Cardiac muscle cell (in vitro differentiated cells and primary cell): ENCODE measurements around the gene CCDC197. TPM values are rescaled to one million over a fixed set of nuclear protein-coding genes. Genes with fewer than 3 reads are reported as not detected.

Experiments used
- DNase-seq, 2 donors: peaks; one replicate each; pipeline versions ENCODE4 v3.0.0 to v3.0.0-alpha.2; 2010 to 2017; ENCODE audit warnings: low read depth in 1 of 2, low spot score in 1 of 2
- H3K27ac ChIP-seq: fragments of 200-600 bp; sonication (generic); 2 replicates; pipeline ENCODE4 v1.5.1; 2016
- H3K27me3 ChIP-seq: fragments of 200-600 bp; sonication (generic); 2 replicates; pipeline ENCODE4 v1.6.0; 2016; ENCODE audit warnings: control low read depth
- H3K36me3 ChIP-seq: fragments of 200-600 bp; sonication (generic); 2 replicates; pipeline ENCODE4 v1.5.1; 2016; ENCODE audit warnings: control low read depth
- H3K4me1 ChIP-seq: fragments of 200-600 bp; sonication (generic); 2 replicates; pipeline ENCODE4 v1.8.1; 2017; ENCODE audit warnings: low read depth, mild to moderate bottlenecking, mixed run types
- H3K4me3 ChIP-seq: fragments of 200-600 bp; sonication (generic); 2 replicates; pipeline ENCODE4 v1.5.1; 2016; ENCODE audit warnings: mild to moderate bottlenecking
- H3K9me3 ChIP-seq: fragments of 200-600 bp; sonication (generic); 2 replicates; pipeline ENCODE4 v1.5.1; 2017; ENCODE audit warnings: low read depth, mild to moderate bottlenecking, control low read depth
- polyA plus RNA-seq: library from polyadenylated mRNA; unstranded; fragments of >200 nt; fragmentation: Nextera tagmentation; extraction: Ambion mirVana; gene quantifications from 2 replicates; pipeline ENCODE4 v1.2.1, GENCODE V29; 2016
- total RNA-seq: library from RNA; depleted of rRNA; stranded (reverse); fragments of >200 nt; gene quantifications from 2 replicates; pipeline ENCODE4 v1.2.3, GENCODE V29; 2016
- TF ChIP-seq, protein P1 (sequence below): IDR thresholded peaks from 2 replicates; pipeline ENCODE4 v1.5.1; 2012; ENCODE audit warnings: low read depth, mild to moderate bottlenecking, low read length

CCDC197 gene
- total and polyA plus RNA-seq, 2 experiments from 2014 or later = not detected

DNA sequence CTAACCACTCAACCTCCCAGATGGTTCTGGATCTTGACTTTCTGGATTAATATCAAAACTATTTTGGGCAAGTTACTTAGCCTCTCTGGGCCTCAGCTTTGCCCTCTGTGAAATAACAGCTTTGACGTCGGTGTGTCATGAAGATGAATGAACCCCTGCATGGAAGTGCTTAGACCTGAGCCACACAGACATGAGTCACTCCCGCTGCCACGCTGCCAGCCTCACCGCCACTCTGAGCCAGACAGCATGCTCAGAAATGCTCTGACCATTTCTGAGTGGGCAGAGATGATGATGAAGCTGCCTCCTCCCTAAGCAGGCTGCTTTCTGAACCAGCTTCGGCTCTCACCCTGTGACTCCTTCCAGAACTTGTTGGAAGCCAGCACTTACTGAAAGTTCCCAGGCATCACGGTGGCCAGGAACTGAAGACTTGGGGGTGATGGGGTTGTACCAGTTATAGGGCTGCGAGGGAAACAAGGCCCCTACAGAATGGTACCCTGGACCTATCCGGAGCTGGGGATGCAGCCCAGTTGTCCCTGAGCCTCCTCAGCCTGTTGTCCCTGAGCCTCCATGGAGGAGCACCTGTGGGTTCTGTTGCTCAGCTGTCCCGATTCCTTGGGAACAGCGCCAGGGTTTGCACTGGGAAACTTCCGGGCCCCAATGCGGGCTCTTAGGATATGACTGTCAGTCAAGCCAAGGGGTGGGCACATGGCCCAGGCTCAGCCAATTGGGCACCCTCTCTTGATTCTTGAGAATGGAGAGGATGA is 2.0 kb upstream of the CCDC197 start:
- H3K4me1 ChIP-seq = peaks cover 31% of the 10 kb centered on the region
- TF ChIP-seq, protein P1, sequence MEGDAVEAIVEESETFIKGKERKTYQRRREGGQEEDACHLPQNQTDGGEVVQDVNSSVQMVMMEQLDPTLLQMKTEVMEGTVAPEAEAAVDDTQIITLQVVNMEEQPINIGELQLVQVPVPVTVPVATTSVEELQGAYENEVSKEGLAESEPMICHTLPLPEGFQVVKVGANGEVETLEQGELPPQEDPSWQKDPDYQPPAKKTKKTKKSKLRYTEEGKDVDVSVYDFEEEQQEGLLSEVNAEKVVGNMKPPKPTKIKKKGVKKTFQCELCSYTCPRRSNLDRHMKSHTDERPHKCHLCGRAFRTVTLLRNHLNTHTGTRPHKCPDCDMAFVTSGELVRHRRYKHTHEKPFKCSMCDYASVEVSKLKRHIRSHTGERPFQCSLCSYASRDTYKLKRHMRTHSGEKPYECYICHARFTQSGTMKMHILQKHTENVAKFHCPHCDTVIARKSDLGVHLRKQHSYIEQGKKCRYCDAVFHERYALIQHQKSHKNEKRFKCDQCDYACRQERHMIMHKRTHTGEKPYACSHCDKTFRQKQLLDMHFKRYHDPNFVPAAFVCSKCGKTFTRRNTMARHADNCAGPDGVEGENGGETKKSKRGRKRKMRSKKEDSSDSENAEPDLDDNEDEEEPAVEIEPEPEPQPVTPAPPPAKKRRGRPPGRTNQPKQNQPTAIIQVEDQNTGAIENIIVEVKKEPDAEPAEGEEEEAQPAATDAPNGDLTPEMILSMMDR = no peak
- no peaks in the 10 kb centered on the region for H3K9me3 ChIP-seq
- H3K36me3 ChIP-seq = no peaks in the 10 kb centered on the region
- no peaks in the 10 kb centered on the region for H3K27me3 ChIP-seq
- no peak overlapping the region for H3K27ac ChIP-seq
- H3K4me3 ChIP-seq = no peak overlapping the region
- DNase-seq = peak; percentile 28 to 30

DNA sequence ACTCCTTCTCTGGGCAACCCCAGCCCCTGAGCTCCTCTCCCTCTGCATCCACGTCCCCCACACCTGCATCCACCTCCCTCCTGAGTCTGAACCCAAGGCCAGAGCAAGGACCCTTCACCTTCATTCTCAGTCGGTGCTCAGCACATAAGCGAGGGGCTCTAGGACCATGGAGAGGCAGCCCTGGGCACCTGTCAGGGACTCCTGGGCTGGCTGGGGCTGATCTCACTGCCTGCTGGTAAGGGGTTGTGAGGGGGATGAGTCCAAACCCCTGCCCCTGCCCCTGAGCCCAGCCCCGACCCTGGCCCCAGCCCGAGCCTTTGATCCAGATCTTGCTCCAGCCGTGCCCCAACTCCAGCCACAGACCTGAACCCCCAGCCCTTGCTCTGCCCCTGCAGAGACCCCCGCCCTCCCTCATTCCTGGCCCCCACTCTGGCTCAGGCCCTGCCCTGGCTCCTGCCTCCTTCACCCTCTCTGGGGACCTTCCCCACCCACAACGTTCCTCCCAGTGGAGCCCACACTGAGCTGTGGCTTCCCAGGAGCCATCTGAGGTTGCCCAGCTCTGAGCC is 888 bp upstream of the CCDC197 start:
- DNase-seq = no peak
- H3K27ac ChIP-seq = no peak overlapping the region
- TF ChIP-seq, protein P1 = no peak
- no peaks in the 10 kb centered on the region for H3K36me3 ChIP-seq
- H3K27me3 ChIP-seq = no peaks in the 10 kb centered on the region
- peaks cover 29% of the 10 kb centered on the region for H3K4me1 ChIP-seq
- H3K9me3 ChIP-seq = no peaks in the 10 kb centered on the region
- H3K4me3 ChIP-seq = no peak overlapping the region

DNA sequence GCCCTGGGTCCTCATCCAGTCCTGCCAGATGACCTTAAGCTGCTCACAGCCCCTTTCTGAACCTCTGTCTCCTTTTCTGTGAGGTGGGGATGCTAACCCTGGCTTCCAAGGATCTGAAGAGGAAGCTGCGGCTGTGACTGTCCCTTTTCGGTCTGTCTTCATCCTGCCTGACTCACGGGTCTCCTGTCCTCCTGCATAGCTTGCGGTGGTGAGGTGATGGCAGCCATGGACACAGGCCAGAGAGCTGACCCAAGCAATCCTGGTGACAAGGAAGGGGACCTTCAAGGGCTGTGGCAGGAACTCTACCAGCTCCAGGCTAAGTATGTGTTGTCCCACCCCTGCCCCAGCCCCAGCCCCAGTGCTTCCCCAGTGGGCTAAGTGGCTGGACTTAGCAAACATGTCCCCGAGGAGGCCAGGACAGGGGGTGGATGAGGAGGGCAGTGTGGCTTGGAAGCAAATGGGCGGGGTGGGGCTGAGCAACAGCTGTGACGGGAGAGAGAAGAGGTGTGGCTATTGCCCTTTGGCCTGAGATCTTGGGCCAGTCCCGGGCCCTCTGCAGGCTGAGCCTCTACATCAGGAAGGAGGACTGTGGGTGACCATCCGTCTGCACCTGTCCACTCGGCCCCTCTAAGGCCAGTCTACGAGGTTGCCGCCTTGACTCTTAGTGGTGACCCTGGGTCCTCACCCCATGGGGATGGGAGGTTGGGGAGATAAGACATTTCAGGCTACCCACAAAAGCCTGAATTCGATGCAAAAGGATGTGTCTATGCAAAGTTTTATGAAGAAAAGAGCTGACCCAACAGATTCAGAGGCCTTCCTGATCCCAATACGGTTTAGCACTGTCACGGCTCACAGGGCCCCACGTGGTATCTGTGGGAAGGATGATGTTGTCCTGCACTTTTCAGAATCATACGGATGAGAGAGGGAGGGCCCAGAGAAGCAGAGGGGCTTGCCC is 1.1 kb downstream of the CCDC197 start:
- no peak for DNase-seq
- Histone ChIP-seq H3K4me1 (peaks cover 29% of the 10 kb centered on the region), H3K36me3 (no peaks in the 10 kb centered on the region), H3K9me3 (no peaks in the 10 kb centered on the region), H3K4me3 (no peak overlapping the region), H3K27me3 (no peaks in the 10 kb centered on the region), H3K27ac (peak overlapping the region; percentile 10)
- TF ChIP-seq, protein P1 = no peak

DNA sequence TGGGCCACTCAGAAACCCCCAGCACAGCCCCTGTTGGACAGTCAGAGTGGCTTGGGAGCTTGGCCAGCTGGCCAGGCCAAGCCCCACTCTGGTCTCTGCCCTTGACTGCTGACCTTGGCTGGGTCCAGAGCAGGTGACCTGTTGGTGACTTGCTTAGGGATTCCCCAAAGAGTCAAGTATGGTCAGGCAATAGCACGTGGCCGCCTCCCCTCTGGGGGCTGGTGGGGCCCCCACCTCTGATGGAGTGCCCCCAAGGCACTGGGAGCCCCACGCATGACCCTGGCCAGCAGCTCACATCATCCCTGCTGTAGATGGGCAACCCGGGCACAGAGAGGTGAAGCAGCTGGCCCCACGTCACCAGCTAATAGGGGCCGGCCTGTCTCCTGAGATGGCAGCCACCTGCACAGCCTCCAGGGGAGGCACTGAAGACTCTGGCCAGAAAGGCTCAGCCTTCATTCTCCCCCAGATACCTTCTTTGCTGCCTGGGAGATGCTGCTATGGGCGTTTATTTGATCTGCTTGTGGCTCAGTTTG is 1.8 kb downstream of the CCDC197 start:
- Histone ChIP-seq H3K27ac (peak overlapping the region; percentile 10), H3K4me1 (peaks cover 29% of the 10 kb centered on the region), H3K36me3 (no peaks in the 10 kb centered on the region), H3K9me3 (no peaks in the 10 kb centered on the region), H3K4me3 (no peak overlapping the region), H3K27me3 (no peaks in the 10 kb centered on the region)
- DNase-seq = no peak
- TF ChIP-seq, protein P1 = no peak

DNA sequence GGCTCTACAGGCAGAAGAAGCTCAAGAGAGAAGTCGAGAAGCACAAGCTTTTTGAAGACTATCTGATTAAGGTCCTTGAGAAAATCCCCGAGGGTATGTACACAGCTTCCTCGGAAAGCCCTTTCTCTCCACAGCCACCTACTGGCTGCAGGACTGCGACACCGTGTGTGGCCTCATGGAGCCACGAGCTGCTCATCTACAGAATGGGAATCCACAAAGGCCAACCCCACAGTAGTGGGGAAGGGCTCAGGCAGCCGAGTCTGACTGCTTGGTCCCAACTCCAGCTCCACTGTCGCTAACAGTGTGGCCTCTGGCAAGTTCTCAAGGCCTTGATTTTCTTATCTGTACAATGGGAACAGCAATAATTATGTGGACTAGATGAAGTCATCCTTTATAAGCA is 2.5 kb downstream of the CCDC197 start:
- Histone ChIP-seq H3K4me3 (no peak overlapping the region), H3K9me3 (no peaks in the 10 kb centered on the region), H3K4me1 (peaks cover 29% of the 10 kb centered on the region), H3K27ac (no peak overlapping the region), H3K27me3 (no peaks in the 10 kb centered on the region), H3K36me3 (no peaks in the 10 kb centered on the region)
- TF ChIP-seq, protein P1 = no peak
- DNase-seq = no peak
